Measurements from ENCODE around the gene KRT80.

Gene KRT80

DNA sequence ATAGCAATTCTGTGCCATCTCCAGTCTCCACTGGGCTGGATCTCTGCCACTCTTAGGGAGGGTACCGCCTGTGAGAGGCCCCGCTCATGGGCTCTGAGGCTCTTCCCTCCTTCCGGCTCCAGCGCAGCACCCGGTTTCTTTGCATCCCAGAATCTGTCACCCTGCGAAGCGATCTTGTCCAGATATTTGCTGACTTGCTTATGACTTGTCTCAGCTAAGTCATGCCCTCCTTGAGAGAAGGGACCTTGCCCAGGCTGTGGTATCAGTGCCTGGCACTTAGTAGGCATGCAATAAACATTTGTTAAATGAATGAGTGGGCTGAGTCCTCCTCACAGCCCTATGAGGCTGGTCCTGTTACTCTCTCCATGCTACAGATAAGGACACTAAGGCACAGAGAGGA, 13.4 kb downstream of the KRT80 start:
- DNase-seq (ENCODE audit: low read depth) = no peak
- TF ChIP-seq CTCF (IDR thresholded peaks at IDR 0.05; ENCODE audit: low read depth, low read length, missing control alignments) = no peak
- no peak overlapping the region for H3K4me3 ChIP-seq (ENCODE audit: low read depth, low read length)

GRCh38 chr12:52175371-52176350, 16.2 kb downstream of the KRT80 start:
- no peak overlapping the region for H3K4me3 ChIP-seq (ENCODE audit: low read depth, low read length)
- DNase-seq (ENCODE audit: low read depth) = no peak
- no peak for TF ChIP-seq CTCF (IDR thresholded peaks at IDR 0.05; ENCODE audit: low read depth, low read length, missing control alignments)

- no peak for TF ChIP-seq CTCF (IDR thresholded peaks at IDR 0.05; ENCODE audit: low read depth, low read length, missing control alignments)
- DNase-seq (ENCODE audit: low read depth) = no peak
- no peak overlapping the region for H3K4me3 ChIP-seq (ENCODE audit: low read depth, low read length)
Measured at GRCh38 chr12:52173526-52173925, 18.3 kb downstream of the KRT80 start.

- DNase-seq (ENCODE audit: low read depth) = no peak
- H3K4me3 ChIP-seq (ENCODE audit: low read depth, low read length) = no peak overlapping the region
- no peak for TF ChIP-seq CTCF (IDR thresholded peaks at IDR 0.05; ENCODE audit: low read depth, low read length, missing control alignments)
Measured at GRCh38 chr12:52172956-52173355, 18.9 kb downstream of the KRT80 start.

DNA sequence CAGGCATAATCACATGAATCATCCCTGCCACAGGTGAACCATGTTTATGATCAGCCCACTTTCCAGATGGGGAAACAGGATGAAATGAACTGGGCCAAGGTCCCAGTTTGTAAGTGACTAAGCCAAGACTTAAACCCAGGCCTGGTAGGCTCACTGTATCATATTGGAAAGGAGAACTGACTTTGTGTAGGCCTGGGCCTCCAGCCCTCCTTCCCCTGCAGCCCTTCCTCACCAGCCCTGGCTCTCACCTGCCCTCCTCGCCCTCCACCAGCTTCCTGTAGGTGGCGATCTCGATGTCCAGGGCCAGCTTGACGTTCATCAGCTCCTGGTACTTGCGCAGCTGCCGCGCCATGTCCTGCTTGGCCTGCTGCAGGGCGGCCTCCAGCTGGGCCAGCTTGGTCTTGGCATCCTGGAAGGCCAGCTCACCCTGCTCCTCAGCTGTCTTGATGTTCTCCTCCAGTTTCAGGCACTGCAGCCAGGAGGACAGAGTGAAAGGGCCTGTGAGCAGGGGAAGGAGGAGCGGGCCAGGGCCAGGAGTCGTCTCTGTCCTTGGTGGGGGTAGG, 19.8 kb downstream of the KRT80 start:
- DNase-seq (ENCODE audit: low read depth) = no peak
- peak; percentile 28 for TF ChIP-seq CTCF (IDR thresholded peaks at IDR 0.05; ENCODE audit: low read depth, low read length, missing control alignments)

GRCh38 chr12:52170827-52171226, 21.0 kb downstream of the KRT80 start:
- no peak for DNase-seq (ENCODE audit: low read depth)
- TF ChIP-seq CTCF (IDR thresholded peaks at IDR 0.05; ENCODE audit: low read depth, low read length, missing control alignments) = no peak
- no peak overlapping the region for H3K4me3 ChIP-seq (ENCODE audit: low read depth, low read length)

More for the DNA sequence above, 19.8 kb downstream of the KRT80 start:
- H3K4me3 ChIP-seq (ENCODE audit: low read depth, low read length) = no peak overlapping the region
